ENCODE results near the gene PLEKHB2. TPM values are rescaled to one million over a fixed set of nuclear protein-coding genes. Genes with fewer than 3 reads are reported as not detected.
"Not testable (repeated sequence)": the region's sequence is repeated elsewhere in the genome, so short reads cannot be mapped to it uniquely, and the experiment has no call there.

The PLEKHB2 gene
- total RNA-seq, 1 donor from 2014 or later, result 101 TPM

GRCh38 chr2:131143803-131144202, 38.7 kb downstream of the PLEKHB2 start:
- no peak for DNase-seq (ENCODE audit: low read depth in 2 of 2)

GRCh38 chr2:131145040-131145439, 39.9 kb downstream of the PLEKHB2 start:
- no peak for DNase-seq (ENCODE audit: low read depth in 2 of 2)

GRCh38 chr2:131146231-131146630, 41.1 kb downstream of the PLEKHB2 start:
- DNase-seq (ENCODE audit: low read depth in 2 of 2), result no peak

GRCh38 chr2:131146749-131147148, 41.6 kb downstream of the PLEKHB2 start:
- no peak for DNase-seq (ENCODE audit: low read depth in 2 of 2)

GRCh38 chr2:131148426-131148825, 43.3 kb downstream of the PLEKHB2 start:
- DNase-seq (ENCODE audit: low read depth in 2 of 2), result peak in 1 of 2 donors; percentile 42

- DNase-seq (ENCODE audit: low read depth in 2 of 2), result not testable (repeated sequence)
Measured at GRCh38 chr2:131150109-131150508, 45.0 kb downstream of the PLEKHB2 start.

- no peak for DNase-seq (ENCODE audit: low read depth in 2 of 2)
Measured at GRCh38 chr2:131151398-131151797, 46.3 kb downstream of the PLEKHB2 start.

- no peak for DNase-seq (ENCODE audit: low read depth in 2 of 2)
Measured at GRCh38 chr2:131152074-131152473, 46.9 kb downstream of the PLEKHB2 start.

GRCh38 chr2:131153529-131153928, 48.4 kb downstream of the PLEKHB2 start:
- no peak for DNase-seq (ENCODE audit: low read depth in 2 of 2)

GRCh38 chr2:131154071-131154531, 49.0 kb downstream of the PLEKHB2 start:
- DNase-seq (ENCODE audit: low read depth in 2 of 2), result peak; percentile 68 to 75

- DNase-seq (ENCODE audit: low read depth in 2 of 2), result no peak
Measured at GRCh38 chr2:131154647-131155046, 49.5 kb downstream of the PLEKHB2 start.

- no peak for DNase-seq (ENCODE audit: low read depth in 2 of 2)
Measured at GRCh38 chr2:131155208-131155855, 50.2 kb downstream of the PLEKHB2 start.

GRCh38 chr2:131156452-131157149, 51.5 kb downstream of the PLEKHB2 start:
- no peak for DNase-seq (ENCODE audit: low read depth in 2 of 2)

GRCh38 chr2:131165562-131165961, 60.4 kb downstream of the PLEKHB2 start:
- DNase-seq (ENCODE audit: low read depth in 2 of 2), result not testable (repeated sequence)

- no peak for DNase-seq (ENCODE audit: low read depth in 2 of 2)
Measured at GRCh38 chr2:131168538-131168937, 63.4 kb downstream of the PLEKHB2 start.

- DNase-seq (ENCODE audit: low read depth in 2 of 2), result not testable (repeated sequence)
Measured at GRCh38 chr2:131178050-131178449, 72.9 kb downstream of the PLEKHB2 start.

GRCh38 chr2:131178721-131179418, 73.7 kb downstream of the PLEKHB2 start:
- not testable (repeated sequence) for DNase-seq (ENCODE audit: low read depth in 2 of 2)

- peak in 1 of 2 donors; percentile 8 for DNase-seq (ENCODE audit: low read depth in 2 of 2)
Measured at GRCh38 chr2:131181451-131181850, 76.3 kb downstream of the PLEKHB2 start.

- DNase-seq (ENCODE audit: low read depth in 2 of 2), result not testable (repeated sequence)
Measured at GRCh38 chr2:131193421-131193820, 88.3 kb downstream of the PLEKHB2 start.

GRCh38 chr2:131196186-131196585, 91.0 kb downstream of the PLEKHB2 start:
- DNase-seq (ENCODE audit: low read depth in 2 of 2), result not testable (repeated sequence)
